DOHH2 (cell line): ENCODE measurements around the gene TBCD.

Source experiments
- CTCF ChIP-seq: fragments of 200-600 bp; sonication (generic); IDR thresholded peaks from one replicate; pipeline ENCODE4 v1.5.1; 2014; ENCODE audit warnings: antibody characterized with exemption, mild to moderate bottlenecking, low read depth, low read length; ENCODE audit not compliant: poor library complexity, severe bottlenecking
- EZH2phosphoT487 ChIP-seq: fragments of 200-600 bp; sonication (generic); IDR thresholded peaks from 2 replicates; pipeline ENCODE4 v1.6.1; 2017; ENCODE audit warnings: borderline replicate concordance, mild to moderate bottlenecking, antibody characterized with exemption, low read length, moderate library complexity, mixed read lengths

- no peak for TF ChIP-seq CTCF
- no peak for TF ChIP-seq EZH2phosphoT487
Observed at GRCh38 chr17:82944990-82945389, 193.1 kb downstream of the TBCD start.
